Endothelial cell of hepatic sinusoid (primary cell): ENCODE data around the gene CLEC10A.
"Not testable (repeated sequence)": the region's sequence is repeated elsewhere in the genome, so short reads cannot be mapped to it uniquely, and the experiment has no call there.

Source experiments
- in situ Hi-C: cut with HindIII; loops from 2 replicates; pipeline ENCODE4 v1.10.0; 2017; ENCODE audit warnings: low sequenced_read_pairs

CLEC10A gene

DNA sequence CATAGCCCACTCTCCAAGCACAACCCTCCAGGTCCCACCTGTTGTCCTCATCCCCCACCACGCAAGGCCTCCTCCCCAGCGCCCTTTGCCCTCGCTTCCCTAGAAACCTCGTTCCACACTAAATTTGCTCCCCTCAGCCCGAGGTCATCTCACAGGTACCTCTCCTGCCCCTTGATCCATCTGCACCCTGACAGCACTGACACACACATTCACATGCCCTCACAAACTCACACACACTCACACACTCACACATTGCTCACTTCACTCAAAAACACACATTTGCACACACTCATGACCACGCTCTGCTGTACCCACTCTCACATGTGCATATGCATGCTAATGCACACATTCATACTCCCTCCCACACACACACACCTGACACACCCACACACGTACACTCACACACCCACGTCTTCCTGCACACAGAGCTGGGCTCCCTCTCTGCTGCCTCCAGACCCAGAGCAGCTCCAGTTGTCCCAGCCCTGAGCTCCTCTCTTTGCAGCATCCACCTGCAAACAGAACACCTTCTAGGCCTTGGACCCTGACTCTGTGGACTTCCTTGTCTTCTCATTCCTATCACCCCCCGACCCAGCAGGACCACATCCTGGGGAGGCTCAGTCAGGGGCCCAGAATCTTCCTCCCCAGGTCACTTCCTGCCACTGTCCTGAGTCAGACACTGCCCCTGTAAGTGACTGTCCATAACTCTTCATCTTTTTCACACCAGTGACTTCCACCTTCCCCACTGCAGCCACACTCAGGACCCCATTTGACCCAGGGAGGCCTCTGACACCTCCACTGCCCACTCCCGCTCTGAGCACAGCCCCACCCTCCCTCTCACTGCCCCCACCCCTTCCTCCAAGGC is 29.6 kb upstream of the CLEC10A start:
- in situ Hi-C loops = loop anchor here (5.0 kb wide), 1 partner anchor 57 kb away; no protein-coding TSS in a partner anchor

- in situ Hi-C loops = loop anchor here (5.0 kb wide), 1 partner anchor 57 kb away; no protein-coding TSS in a partner anchor
These were observed 28.9 kb upstream of the CLEC10A start for GRCh38 chr17:7108981-7109380.

DNA sequence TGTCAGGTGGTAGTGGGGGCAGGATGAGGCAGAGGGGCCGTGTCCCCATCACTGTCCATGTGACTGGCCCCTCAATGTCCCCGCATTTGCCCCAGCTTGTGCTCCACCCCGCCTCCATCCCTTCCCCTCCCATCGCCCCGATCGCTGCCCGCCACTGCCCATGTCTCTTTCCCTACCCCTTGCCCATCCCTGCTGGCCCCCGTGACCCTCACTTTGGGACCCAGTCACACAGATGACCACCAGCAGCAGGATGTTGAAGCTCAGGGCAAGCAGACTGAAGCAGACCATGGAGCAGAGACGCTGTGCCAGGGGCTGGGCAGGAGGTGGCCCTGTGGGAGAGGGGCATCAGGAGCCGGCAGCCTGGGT is 28.5 kb upstream of the CLEC10A start:
- in situ Hi-C loops = loop anchor here (5.0 kb wide), 1 partner anchor 56 kb away; no protein-coding TSS in a partner anchor

- in situ Hi-C loops = loop anchor here (5.0 kb wide), 1 partner anchor 56 kb away; no protein-coding TSS in a partner anchor
These were observed 27.9 kb upstream of the CLEC10A start for GRCh38 chr17:7107795-7108559.

GRCh38 chr17:7107012-7107754 is 27.1 kb upstream of the CLEC10A start:
- in situ Hi-C loops = loop anchor here (5.0 kb wide), 1 partner anchor 55 kb away; no protein-coding TSS in a partner anchor

GRCh38 chr17:7102421-7102820 is 22.4 kb upstream of the CLEC10A start:
- in situ Hi-C loops = no loop called here

DNA sequence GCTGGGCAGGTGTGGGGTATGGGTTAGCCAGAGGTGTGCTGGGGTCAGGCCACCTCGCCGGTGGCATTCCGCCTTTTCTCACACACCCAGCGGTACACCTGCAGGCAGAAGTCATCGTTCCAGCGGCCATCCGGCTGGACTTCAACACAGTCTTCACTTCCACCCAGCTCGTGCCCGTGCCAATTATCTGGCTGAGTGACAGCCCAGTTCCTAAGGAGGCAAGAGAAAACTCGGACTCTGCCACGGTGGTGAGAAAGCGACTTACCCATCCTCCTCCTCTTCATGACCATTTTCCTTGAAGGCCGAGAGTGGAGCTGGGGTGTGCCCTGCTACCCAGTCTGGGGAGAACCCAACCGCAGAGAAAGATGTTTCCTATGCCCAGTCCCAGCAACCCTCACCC is 21.5 kb upstream of the CLEC10A start:
- in situ Hi-C loops = no loop called here

DNA sequence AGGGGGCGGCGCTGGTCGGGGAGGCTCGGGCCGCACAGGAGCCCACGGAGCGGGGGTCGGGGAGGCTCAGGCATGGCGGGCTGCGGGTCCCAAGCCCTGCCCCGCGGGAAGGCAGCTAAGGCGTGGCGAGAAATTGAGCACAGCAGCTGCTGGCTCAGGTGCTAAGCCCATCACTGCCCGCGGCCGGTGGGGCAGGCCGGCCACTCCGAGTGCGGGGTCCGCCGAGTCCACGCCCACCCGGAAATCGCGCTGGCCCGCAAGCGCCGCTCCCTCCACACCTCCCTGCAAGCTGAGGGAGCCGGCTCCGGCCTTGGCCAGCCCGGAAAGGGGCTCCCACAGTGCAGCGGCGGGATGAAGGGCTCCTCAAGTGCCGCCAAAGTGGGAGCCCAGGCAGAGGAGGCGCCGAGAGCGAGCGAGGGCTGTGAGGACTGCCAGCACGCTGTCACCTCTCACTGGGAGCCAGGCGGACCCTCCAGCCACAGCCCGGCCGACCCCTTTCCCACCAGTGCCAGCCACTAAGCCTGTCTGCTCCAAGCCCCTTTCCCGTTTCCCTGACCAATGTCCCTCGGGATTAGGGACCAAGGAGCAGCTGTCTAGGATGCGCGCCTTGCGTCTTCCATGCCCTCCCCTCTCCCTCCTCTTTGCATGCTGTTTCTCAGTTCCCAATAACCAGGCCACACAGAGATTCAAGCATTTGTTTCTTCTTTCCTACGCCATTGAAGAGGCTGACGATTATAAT is 20.8 kb upstream of the CLEC10A start:
- in situ Hi-C loops = not testable (repeated sequence)

GRCh38 chr17:7098802-7099459 is 18.9 kb upstream of the CLEC10A start:
- in situ Hi-C loops = no loop called here

- in situ Hi-C loops = no loop called here
These were observed 17.9 kb upstream of the CLEC10A start for GRCh38 chr17:7097940-7098339.

DNA sequence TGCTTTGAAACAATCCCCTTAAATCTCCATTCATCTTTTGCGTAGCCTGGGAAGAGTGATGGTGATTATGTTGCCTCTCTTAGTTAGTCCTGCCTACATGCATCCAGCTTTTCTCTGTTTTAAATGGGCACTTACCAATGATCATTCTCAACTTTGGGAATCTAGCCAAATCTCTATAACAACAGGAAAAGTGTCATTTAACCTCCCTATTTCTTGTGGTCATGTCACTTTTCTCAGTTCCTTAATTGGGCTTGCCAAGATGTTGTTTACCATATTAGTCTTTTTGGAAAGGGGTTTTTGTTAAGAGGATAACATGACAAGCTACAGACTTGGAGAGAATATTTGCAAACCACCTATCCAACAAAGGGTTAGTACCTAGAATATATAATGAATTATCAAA is 15.6 kb upstream of the CLEC10A start:
- in situ Hi-C loops = no loop called here

- in situ Hi-C loops = no loop called here
These were observed 14.6 kb upstream of the CLEC10A start for GRCh38 chr17:7094652-7095019.

DNA sequence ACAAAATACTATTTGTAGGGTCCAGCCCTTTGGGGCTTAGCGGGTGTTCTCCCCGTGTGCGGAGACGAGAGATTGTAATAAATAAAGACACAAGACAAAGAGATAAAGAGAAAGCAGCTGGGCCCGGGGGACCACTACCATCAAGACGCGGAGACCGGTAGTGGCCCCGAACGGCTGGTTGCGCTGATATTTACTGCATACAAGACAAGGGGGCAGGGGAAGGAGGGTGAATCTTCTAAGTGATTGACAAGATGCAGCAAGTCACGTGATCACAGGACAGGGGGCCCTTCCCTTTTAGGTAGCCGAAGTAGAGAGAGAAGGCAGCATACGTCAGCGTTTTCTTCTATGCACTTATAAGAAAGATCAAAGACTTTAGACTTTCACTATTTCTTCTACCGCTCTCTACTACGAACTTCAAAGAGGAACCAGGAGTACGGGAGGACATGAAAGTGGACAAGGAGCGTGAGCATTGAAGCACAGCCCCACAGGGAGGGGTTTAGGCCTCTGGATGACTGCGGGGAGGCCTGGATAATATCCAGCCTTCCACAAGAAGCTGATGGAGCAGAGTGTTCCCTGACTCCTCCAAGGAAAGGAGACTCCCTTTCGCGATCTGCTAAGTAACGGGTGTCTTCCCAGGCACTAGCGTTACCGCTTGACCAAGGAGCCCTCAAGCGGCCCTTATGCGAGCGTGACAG is 11.4 kb upstream of the CLEC10A start:
- in situ Hi-C loops = not testable (repeated sequence)

- in situ Hi-C loops = not testable (repeated sequence)
These were observed 9.5 kb upstream of the CLEC10A start for GRCh38 chr17:7089570-7089969.

DNA sequence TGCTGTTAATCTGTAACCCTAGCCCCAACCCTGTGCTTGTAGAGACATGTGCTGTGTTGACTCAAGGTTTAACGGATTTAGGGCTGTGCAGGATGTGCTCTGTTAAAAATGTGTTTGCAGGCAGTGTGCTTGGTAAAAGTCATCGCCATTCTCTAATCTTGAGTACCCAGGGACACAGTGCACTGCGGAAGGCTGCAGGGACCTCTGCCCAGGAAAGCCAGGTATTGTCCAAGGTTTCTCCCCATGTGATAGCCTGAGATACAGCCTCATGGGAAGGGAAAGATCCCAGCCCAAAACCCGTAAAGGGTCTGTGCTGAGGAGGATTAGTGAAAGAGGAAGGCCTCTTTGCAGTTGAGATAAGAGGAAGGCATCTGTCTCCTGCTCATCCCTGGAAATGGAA is 8.4 kb upstream of the CLEC10A start:
- in situ Hi-C loops = not testable (repeated sequence)

DNA sequence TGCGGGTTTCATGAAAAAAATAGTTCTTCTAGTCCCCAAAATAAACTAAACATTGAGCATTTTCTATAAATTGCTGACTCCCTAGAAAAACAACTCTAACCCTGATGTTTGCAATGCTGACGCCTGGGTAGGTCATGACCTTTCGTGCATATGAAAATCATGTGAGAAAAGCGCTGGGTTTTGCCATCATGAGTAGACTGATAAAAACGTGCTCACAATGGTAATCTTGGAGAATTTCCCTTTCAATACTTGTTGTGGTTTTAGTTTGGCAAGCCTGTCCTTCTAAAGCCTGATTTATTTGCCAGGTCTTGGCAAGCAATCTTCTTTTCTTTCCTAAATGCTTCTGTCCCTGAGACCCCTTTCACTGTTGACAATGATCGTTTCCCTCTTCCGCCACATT is 4.0 kb upstream of the CLEC10A start:
- in situ Hi-C loops = no loop called here

- in situ Hi-C loops = no loop called here
These were observed 3.5 kb upstream of the CLEC10A start for GRCh38 chr17:7083592-7083991.

- in situ Hi-C loops = no loop called here
These were observed 1.5 kb upstream of the CLEC10A start for GRCh38 chr17:7081341-7082062.
